ENCODE measurements around the gene NRL.

Gene NRL

GRCh38 chr14:24114532-24115421, at the start of gene NRL, which contains the start of gene DCAF11:
Gene NRL, minus strand, starts transcription at chr14:24114949. Its CDS starts 32,101 bp downstream, at chr14:24082848.
Gene DCAF11, plus strand, starts transcription at chr14:24114777. Its CDS starts 818 bp downstream, at chr14:24115595.
- DNase-seq: peak; percentile 100

- DNase-seq: no peak
Measured at GRCh38 chr14:24162093-24162492, 47.3 kb upstream of the NRL start.

- peak; percentile 93 for DNase-seq
Measured at GRCh38 chr14:24160850-24161804, 46.4 kb upstream of the NRL start, which contains the start of gene IRF9. Gene IRF9, plus strand, starts transcription at chr14:24161265. Its CDS starts 880 bp downstream, at chr14:24162145.

GRCh38 chr14:24160499-24160849, 45.7 kb upstream of the NRL start:
- no peak for DNase-seq

- no peak for DNase-seq
Measured at GRCh38 chr14:24159777-24160498, 45.2 kb upstream of the NRL start.

GRCh38 chr14:24157331-24157730, 42.6 kb upstream of the NRL start:
- no peak for DNase-seq

- no peak for DNase-seq
Measured at GRCh38 chr14:24156840-24157239, 42.1 kb upstream of the NRL start.

- no peak for DNase-seq
Measured at GRCh38 chr14:24155100-24155499, 40.4 kb upstream of the NRL start.

- no peak for DNase-seq
Measured at GRCh38 chr14:24151404-24152080, 36.8 kb upstream of the NRL start.

- no peak for DNase-seq
Measured at GRCh38 chr14:24150993-24151392, 36.2 kb upstream of the NRL start.

GRCh38 chr14:24150567-24150966, 35.8 kb upstream of the NRL start:
- DNase-seq: no peak

GRCh38 chr14:24150061-24150460, 35.3 kb upstream of the NRL start:
- no peak for DNase-seq

- no peak for DNase-seq
Measured at GRCh38 chr14:24149302-24149969, 34.7 kb upstream of the NRL start.

- no peak for DNase-seq
Measured at GRCh38 chr14:24147761-24148428, 33.1 kb upstream of the NRL start.

GRCh38 chr14:24146978-24147760, 32.4 kb upstream of the NRL start, which contains the start of gene RNF31:
Gene RNF31, plus strand, starts transcription at chr14:24147498. Its CDS starts 201 bp downstream, at chr14:24147699.
- DNase-seq: peak; percentile 97

- DNase-seq: peak; percentile 93
Measured at GRCh38 chr14:24146453-24146977, 31.8 kb upstream of the NRL start, which contains the start of gene PSME2. Gene PSME2, minus strand, starts transcription at chr14:24146610. Its CDS starts 29 bp downstream, at chr14:24146581.

GRCh38 chr14:24145690-24146452, 31.1 kb upstream of the NRL start:
- no peak for DNase-seq

- no peak for DNase-seq
Measured at GRCh38 chr14:24145219-24145618, 30.5 kb upstream of the NRL start.

- no peak for DNase-seq
Measured at GRCh38 chr14:24144451-24144850, 29.7 kb upstream of the NRL start.
